Fibroblast of lung (primary cell): Measurements from ENCODE around the gene S100P. TPM values are rescaled to one million over a fixed set of nuclear protein-coding genes. Genes with fewer than 3 reads are reported as not detected.

Experiments
- DNase-seq, 2 donors: peaks; one replicate each; pipeline versions ENCODE4 v3.0.0 to v3.0.0-alpha.2; 2010; ENCODE audit warnings: low read depth in 2 of 2
- H2AFZ ChIP-seq: 2 replicates; pipeline ENCODE4 v1.5.1; 2012; ENCODE audit warnings: low read length, control low read depth, inconsistent platforms
- H3K27ac ChIP-seq: 2 replicates; pipeline ENCODE4 v1.5.1; 2011; ENCODE audit warnings: low read length, control low read depth; ENCODE audit not compliant: insufficient read depth
- H3K27me3 ChIP-seq: 2 replicates; pipeline ENCODE4 v1.5.1; 2011; ENCODE audit warnings: mild to moderate bottlenecking, low read length; ENCODE audit not compliant: control insufficient read depth, insufficient read depth
- H3K36me3 ChIP-seq: 2 replicates; pipeline ENCODE4 v1.5.1; 2011; ENCODE audit warnings: low read length; ENCODE audit not compliant: control insufficient read depth, insufficient read depth
- H3K4me1 ChIP-seq: 2 replicates; pipeline ENCODE4 v1.5.1; 2011; ENCODE audit warnings: low read length; ENCODE audit not compliant: control insufficient read depth, insufficient read depth; ENCODE audit errors: extremely low read depth
- H3K4me2 ChIP-seq: 2 replicates; pipeline ENCODE4 v1.5.1; 2011; ENCODE audit warnings: low read length, control low read depth; ENCODE audit not compliant: insufficient read depth; ENCODE audit errors: extremely low read depth
- H3K4me3 ChIP-seq, 4 experiments: fragments of 200-600 bp in 1 of 4; sonication (generic) in 1 of 4; replicated peaks in 1 of 4; 2 replicates each; pipeline ENCODE4 v1.5.1; 2011 to 2016; ENCODE audit warnings: low read length in 4 of 4, low read depth in 3 of 4, mild to moderate bottlenecking in 3 of 4, control low read depth in 2 of 4, inconsistent platforms in 1 of 4, mixed read lengths in 1 of 4; ENCODE audit not compliant: insufficient read depth in 1 of 4; ENCODE audit errors: control extremely low read depth in 1 of 4
- H3K79me2 ChIP-seq: 2 replicates; pipeline ENCODE4 v1.5.1; 2012; ENCODE audit warnings: mild to moderate bottlenecking, low read length, inconsistent platforms; ENCODE audit not compliant: control insufficient read depth, insufficient read depth
- H3K9ac ChIP-seq: 2 replicates; pipeline ENCODE4 v1.5.1; 2011; ENCODE audit warnings: mild to moderate bottlenecking, low read length, control low read depth; ENCODE audit not compliant: insufficient read depth
- H3K9me3 ChIP-seq: 2 replicates; pipeline ENCODE4 v1.5.1; 2012; ENCODE audit warnings: low read depth, low read length; ENCODE audit not compliant: control insufficient read depth, insufficient read depth
- H4K20me1 ChIP-seq: 2 replicates; pipeline ENCODE4 v1.5.1; 2011; ENCODE audit warnings: low read length; ENCODE audit not compliant: control insufficient read depth, insufficient read depth; ENCODE audit errors: extremely low read depth
- EZH2 ChIP-seq: IDR thresholded peaks from 2 replicates; pipeline ENCODE4 v1.5.1; 2012; ENCODE audit warnings: low read length, control low read depth, mild to moderate bottlenecking; ENCODE audit errors: missing control alignments
- polyA plus RNA-seq, 2 donors: library from polyadenylated mRNA; depleted of rRNA in 1 of 2; stranded (reverse) in 1 of 2; unstranded in 1 of 2; fragments of >200 nt; gene quantifications; 2 replicates each; pipeline ENCODE4 v1.2.1, GENCODE V29; 2011 to 2012; ENCODE audit warnings: missing spikeins in 1 of 2
- total RNA-seq: library from RNA; depleted of rRNA; stranded (reverse); fragments of >200 nt; gene quantifications from 2 replicates; pipeline ENCODE4 v1.2.1, GENCODE V29; 2014
- TF ChIP-seq, protein P1 (sequence below), 2 donors: IDR thresholded peaks in 1 of 2; conservative IDR thresholded peaks in 1 of 2; 1 replicate in 1 of 2; 2 replicates in 1 of 2; pipeline ENCODE4 v1.5.1; 2011 to 2012; ENCODE audit warnings: low read length in 2 of 2, control low read depth in 1 of 2, inconsistent platforms in 1 of 2, low read depth in 1 of 2, mild to moderate bottlenecking in 1 of 2

The S100P gene
- total and polyA plus RNA-seq, 2 donors (not counting 1 experiment from before 2014, with no cell fraction given): not detected

DNA sequence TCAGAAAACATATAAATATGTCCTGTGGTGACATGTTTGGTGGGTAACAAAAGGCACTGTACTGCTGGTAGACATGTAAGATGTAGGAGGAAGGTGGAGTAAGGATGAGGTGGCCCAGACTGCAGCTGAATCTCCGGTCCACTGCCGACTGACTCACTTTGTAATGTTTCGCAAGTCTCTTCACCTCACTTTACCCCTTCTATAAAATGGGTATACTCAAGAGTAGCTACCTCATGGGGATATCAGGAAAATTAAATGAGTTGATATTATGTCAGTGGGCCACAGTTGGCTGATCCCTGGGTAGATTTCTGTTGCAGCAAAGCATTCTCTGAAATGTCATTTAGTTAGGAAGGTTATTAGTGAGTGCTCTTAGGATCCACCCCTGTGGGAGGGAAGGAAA is 31.1 kb upstream of the S100P start:
- Histone ChIP-seq H3K79me2 (no peaks in the 10 kb centered on the region), H3K4me2 (no peak overlapping the region), H2AFZ (no peak overlapping the region), H3K4me3 (no peak overlapping the region), H3K9me3 (no peaks in the 10 kb centered on the region), H3K27ac (no peak overlapping the region), H3K4me1 (no peaks in the 10 kb centered on the region), H4K20me1 (no peaks in the 10 kb centered on the region), H3K9ac (no peak overlapping the region), H3K36me3 (no peaks in the 10 kb centered on the region), H3K27me3 (peaks cover 17% of the 10 kb centered on the region)
- TF ChIP-seq, protein P1, sequence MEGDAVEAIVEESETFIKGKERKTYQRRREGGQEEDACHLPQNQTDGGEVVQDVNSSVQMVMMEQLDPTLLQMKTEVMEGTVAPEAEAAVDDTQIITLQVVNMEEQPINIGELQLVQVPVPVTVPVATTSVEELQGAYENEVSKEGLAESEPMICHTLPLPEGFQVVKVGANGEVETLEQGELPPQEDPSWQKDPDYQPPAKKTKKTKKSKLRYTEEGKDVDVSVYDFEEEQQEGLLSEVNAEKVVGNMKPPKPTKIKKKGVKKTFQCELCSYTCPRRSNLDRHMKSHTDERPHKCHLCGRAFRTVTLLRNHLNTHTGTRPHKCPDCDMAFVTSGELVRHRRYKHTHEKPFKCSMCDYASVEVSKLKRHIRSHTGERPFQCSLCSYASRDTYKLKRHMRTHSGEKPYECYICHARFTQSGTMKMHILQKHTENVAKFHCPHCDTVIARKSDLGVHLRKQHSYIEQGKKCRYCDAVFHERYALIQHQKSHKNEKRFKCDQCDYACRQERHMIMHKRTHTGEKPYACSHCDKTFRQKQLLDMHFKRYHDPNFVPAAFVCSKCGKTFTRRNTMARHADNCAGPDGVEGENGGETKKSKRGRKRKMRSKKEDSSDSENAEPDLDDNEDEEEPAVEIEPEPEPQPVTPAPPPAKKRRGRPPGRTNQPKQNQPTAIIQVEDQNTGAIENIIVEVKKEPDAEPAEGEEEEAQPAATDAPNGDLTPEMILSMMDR (conservative IDR thresholded peaks at IDR 0.05 in 1 of 2, IDR thresholded peaks at IDR 0.05 in 1 of 2; ENCODE audit: low read depth in 1 of 2, low read length in 2 of 2): no peak
- no peak for TF ChIP-seq EZH2
- DNase-seq: peak in 1 of 2 donors; percentile 19

DNA sequence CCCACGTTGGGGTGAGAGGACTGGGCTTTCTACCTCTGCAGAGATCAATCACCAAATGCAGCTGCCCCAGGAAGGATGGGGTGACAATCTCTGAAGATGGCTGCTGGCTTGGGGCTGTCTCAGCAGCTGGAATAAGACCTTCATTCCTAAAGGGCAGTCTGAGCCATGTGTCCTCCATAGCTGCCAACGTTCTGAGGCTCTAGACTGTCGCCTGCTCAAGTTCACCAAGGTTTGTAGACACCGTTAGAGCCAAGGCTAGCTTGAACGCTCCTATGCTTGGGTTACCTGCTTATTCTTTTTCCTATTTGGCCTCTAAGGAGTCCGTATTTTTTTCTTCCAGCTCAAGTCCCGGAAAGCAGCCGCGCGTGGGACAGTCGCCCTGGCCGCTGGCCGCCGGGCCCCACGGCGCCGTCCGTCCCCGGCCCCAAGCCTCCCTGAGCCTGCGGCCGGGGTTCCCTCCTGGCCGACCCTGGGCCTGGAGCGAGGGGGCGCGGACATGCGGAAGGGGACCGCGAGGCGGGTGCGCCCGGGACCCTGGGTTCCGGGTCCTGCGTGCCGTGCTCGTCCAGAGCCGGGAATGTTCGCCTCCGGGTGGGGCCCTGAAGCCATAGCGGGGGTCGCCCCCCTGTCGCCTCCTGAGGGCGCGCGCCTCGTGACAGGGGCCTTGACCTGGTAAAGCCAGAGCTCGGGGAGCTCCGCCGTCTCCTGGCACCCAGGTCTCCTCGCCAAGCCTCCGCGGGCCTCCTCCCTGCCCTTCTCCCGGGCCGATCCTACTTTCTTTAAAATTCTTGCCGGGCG is 29.9 kb upstream of the S100P start:
- Histone ChIP-seq H3K9ac (peak overlapping the region; percentile 7), H3K4me3 (peak overlapping the region in 1 of 4 experiments; percentile 27), H3K4me1 (no peaks in the 10 kb centered on the region), H3K36me3 (no peaks in the 10 kb centered on the region), H3K27ac (no peak overlapping the region), H3K79me2 (no peaks in the 10 kb centered on the region), H4K20me1 (no peaks in the 10 kb centered on the region), H3K9me3 (no peaks in the 10 kb centered on the region), H3K4me2 (peak overlapping the region; percentile 68), H2AFZ (no peak overlapping the region), H3K27me3 (peaks cover 17% of the 10 kb centered on the region)
- DNase-seq: no peak
- TF ChIP-seq EZH2: peak; percentile 32
- TF ChIP-seq, protein P1 (conservative IDR thresholded peaks at IDR 0.05 in 1 of 2, IDR thresholded peaks at IDR 0.05 in 1 of 2; ENCODE audit: low read depth in 1 of 2, low read length in 2 of 2): no peak

DNA sequence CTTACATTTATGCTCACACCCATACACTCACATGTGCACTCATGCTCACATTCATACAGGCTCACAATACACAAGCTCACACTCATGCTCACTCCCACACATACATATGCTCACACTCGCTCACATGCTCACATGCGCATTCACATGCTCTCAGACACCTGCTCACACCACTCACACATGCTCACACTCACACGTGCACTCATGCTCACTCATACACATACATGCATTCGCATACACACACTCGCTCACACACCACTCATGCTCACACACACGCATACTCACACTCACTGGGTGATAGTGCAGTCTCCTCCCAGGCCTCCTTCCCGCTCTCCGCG is 28.4 kb upstream of the S100P start:
- H4K20me1 ChIP-seq: no peaks in the 10 kb centered on the region
- no peaks in the 10 kb centered on the region for H3K4me1 ChIP-seq
- H3K9me3 ChIP-seq: no peaks in the 10 kb centered on the region
- no peak overlapping the region for H3K4me3 ChIP-seq
- H3K79me2 ChIP-seq: no peaks in the 10 kb centered on the region
- no peak overlapping the region for H2AFZ ChIP-seq
- H3K27me3 ChIP-seq: peaks cover 17% of the 10 kb centered on the region
- no peaks in the 10 kb centered on the region for H3K36me3 ChIP-seq
- no peak overlapping the region for H3K27ac ChIP-seq
- TF ChIP-seq, protein P1 (conservative IDR thresholded peaks at IDR 0.05 in 1 of 2, IDR thresholded peaks at IDR 0.05 in 1 of 2; ENCODE audit: low read depth in 1 of 2, low read length in 2 of 2): no peak
- no peak for TF ChIP-seq EZH2
- no peak for DNase-seq
- H3K4me2 ChIP-seq: no peak overlapping the region
- H3K9ac ChIP-seq: no peak overlapping the region
